ENCODE results near the gene FUT7. TPM values are rescaled to one million over a fixed set of nuclear protein-coding genes. Genes with fewer than 3 reads are reported as not detected.

FUT7 gene
- total and polyA plus RNA-seq, 2 of the 8 experiments (the other 6 are each of a cell fraction or from before 2014, with no cell fraction given) = not detected

GRCh38 chr9:137017071-137017470 is 14.8 kb downstream of the FUT7 start:
- Histone ChIP-seq H3K9me3 (ENCODE audit: insufficient read depth in 2 of 2, low read depth in 1 of 2, low read length in 1 of 2) (peaks cover 0 to 27% of the 10 kb centered on the region in 2 experiments; a peak in 2 of 4 replicates), H3K4me2 (ENCODE audit: insufficient read depth in 1 of 2, low read depth in 2 of 2, low read length in 2 of 2) (no peak overlapping the region), H3K23me2 (ENCODE audit: low read depth, low read length) (no peaks in the 10 kb centered on the region; the same call in 1 of the 2 replicates), H3K18ac (ENCODE audit: extremely low read depth, low read length) (no peak overlapping the region), H2BK15ac (ENCODE audit: low read length) (no peak overlapping the region), H3K56ac (replicated peaks; ENCODE audit: insufficient read length, low read depth, low read length) (no peak overlapping the region), H4K8ac (ENCODE audit: extremely low read depth, insufficient read depth, low read length) (no peak overlapping the region), H4K91ac (replicated peaks; ENCODE audit: insufficient read length, low read length) (no peak overlapping the region), H3K23ac (ENCODE audit: insufficient read length) (no peak overlapping the region), H3K4ac (replicated peaks; ENCODE audit: insufficient read length, low read depth, low read length) (no peak overlapping the region), H3K36me3 (ENCODE audit: control insufficient read depth in 2 of 4, insufficient read depth in 4 of 4, low read length in 3 of 4) (peaks cover 0 to 13% (median 0%) of the 10 kb centered on the region in 4 experiments; a peak in 1 of 8 replicates), H3K4me3 (ENCODE audit: extremely low read depth in 1 of 4, insufficient read depth in 2 of 4, low read depth in 3 of 4, low read length in 4 of 4) (no peak overlapping the region), H2AFZ (ENCODE audit: low read length) (no peak overlapping the region), H3K79me1 (ENCODE audit: low read depth, low read length) (no peaks in the 10 kb centered on the region), H3K9ac (replicated peaks in 1 of 4; ENCODE audit: extremely low read depth in 1 of 4, low read depth in 3 of 4, low read length in 3 of 4) (no peak overlapping the region), H4K5ac (ENCODE audit: insufficient read length, low read depth, low read length) (no peak overlapping the region), H2BK20ac (ENCODE audit: low read length) (no peak overlapping the region), H3K79me2 (ENCODE audit: control insufficient read depth in 1 of 2, insufficient read depth in 2 of 2, low read length in 2 of 2) (no peaks in the 10 kb centered on the region), H3K27me3 (replicated peaks in 1 of 4; ENCODE audit: control insufficient read depth in 3 of 4, extremely low read depth in 1 of 4, insufficient read depth in 3 of 4, low read length in 3 of 4) (no peaks in the 10 kb centered on the region; a peak in 1 of 7 replicates), H3K14ac (ENCODE audit: insufficient read length) (no peak overlapping the region), H3K4me1 (replicated peaks in 1 of 4; ENCODE audit: control insufficient read depth in 3 of 4, insufficient read depth in 4 of 4, low read length in 3 of 4) (peaks cover 0 to 7% (median under 1%) of the 10 kb centered on the region in 4 experiments; a peak in 2 of 7 replicates), H3K27ac (ENCODE audit: low read depth, low read length) (no peak overlapping the region), H2BK120ac (replicated peaks; ENCODE audit: low read depth, low read length) (no peak overlapping the region), H2BK5ac (ENCODE audit: low read depth, low read length) (no peak overlapping the region), H2AK5ac (ENCODE audit: low read depth, low read length) (no peak overlapping the region), H2BK12ac (ENCODE audit: low read depth, low read length) (0 out of 2 replicates have a peak overlapping the region, but pooled peaks have one; percentile 14), H4K20me1 (replicated peaks in 1 of 2; ENCODE audit: control insufficient read depth in 1 of 2, insufficient read depth in 2 of 2, low read length in 2 of 2) (peaks cover 0 to 5% of the 10 kb centered on the region in 2 experiments)
- ChIA-PET POLR2A (ENCODE audit: partially characterized antibody) (no interaction called here), CTCF (ENCODE audit: partially characterized antibody) (interaction anchor here (0.8 to 7.2 kb wide), 6 partner anchors 13 to 69 kb away, joined by 3 to 54 read pairs (median 4); partner anchors contain the start of genes ABCA2 and FUT7)
- FAIRE-seq = no peak
- DNase-seq (ENCODE audit: low read depth in 1 of 2, low spot score in 2 of 2) = no peak
- 94% methylated on average over 24 of the region's 28 CpGs; no CpG with 5 or more reads in 1 of the 2 experiments for WGBS, 2 experiments (ENCODE audit: extremely low coverage in 1 of 2, insufficient coverage in 1 of 2, insufficient read length in 1 of 2, insufficient replicate concordance in 2 of 2, low coverage in 1 of 2, low lambda C conversion rate in 2 of 2, missing lambda C conversion rate in 1 of 2)
- no peak for TF ChIP-seq KDM5A (IDR thresholded peaks at IDR 0.05; ENCODE audit: low read length)
- no peak for TF ChIP-seq CBX8 (IDR thresholded peaks at IDR 0.05; ENCODE audit: borderline replicate concordance, low read depth, low read length)
- no peak for TF ChIP-seq HDAC2 (IDR thresholded peaks at IDR 0.05; ENCODE audit: borderline replicate concordance in 1 of 2, low read depth in 2 of 2, low read length in 2 of 2)
- TF ChIP-seq CREB1 (IDR thresholded peaks at IDR 0.05) = no peak
- no peak for TF ChIP-seq RAD21 (IDR thresholded peaks at IDR 0.05 in 1 of 2, conservative IDR thresholded peaks at IDR 0.05 in 1 of 2; ENCODE audit: low read depth in 2 of 2, low read length in 2 of 2)
- no peak for TF ChIP-seq SAP30 (IDR thresholded peaks at IDR 0.05; ENCODE audit: insufficient read depth, insufficient replicate concordance, low read length)
- no peak for TF ChIP-seq PHF8 (conservative IDR thresholded peaks at IDR 0.05; ENCODE audit: low read depth, low read length)
- no peak for TF ChIP-seq NRF1 (IDR thresholded peaks at IDR 0.05; ENCODE audit: low read depth, low read length)
- no peak for TF ChIP-seq EZH2 (IDR thresholded peaks at IDR 0.05; ENCODE audit: low read depth, low read length, severe bottlenecking)
- TF ChIP-seq CHD1 (IDR thresholded peaks at IDR 0.05; ENCODE audit: low read depth, low read length) = no peak
- no peak for TF ChIP-seq SP4 (IDR thresholded peaks at IDR 0.05; ENCODE audit: low read length)
- TF ChIP-seq MAX (IDR thresholded peaks at IDR 0.05) = no peak
- TF ChIP-seq TAF7 (optimal IDR thresholded peaks at IDR 0.05; ENCODE audit: borderline replicate concordance, low read depth, low read length) = no peak
